GM18517 (cell line): ENCODE measurements around the gene TSPAN11.
"Not testable (repeated sequence)": the region's sequence is repeated elsewhere in the genome, so short reads cannot be mapped to it uniquely, and the experiment has no call there.

Source experiments
- ATAC-seq: cut with Tn5 transposase; IDR thresholded peaks from one replicate; pipeline ENCODE4 v1.9.1; 2021; ENCODE audit warnings: mild to moderate bottlenecking, moderate library complexity; ENCODE audit not compliant: unreplicated experiment

Gene TSPAN11

GRCh38 chr12:31017535-31017934 is 91.0 kb downstream of the TSPAN11 start:
- no peak for ATAC-seq

DNA sequence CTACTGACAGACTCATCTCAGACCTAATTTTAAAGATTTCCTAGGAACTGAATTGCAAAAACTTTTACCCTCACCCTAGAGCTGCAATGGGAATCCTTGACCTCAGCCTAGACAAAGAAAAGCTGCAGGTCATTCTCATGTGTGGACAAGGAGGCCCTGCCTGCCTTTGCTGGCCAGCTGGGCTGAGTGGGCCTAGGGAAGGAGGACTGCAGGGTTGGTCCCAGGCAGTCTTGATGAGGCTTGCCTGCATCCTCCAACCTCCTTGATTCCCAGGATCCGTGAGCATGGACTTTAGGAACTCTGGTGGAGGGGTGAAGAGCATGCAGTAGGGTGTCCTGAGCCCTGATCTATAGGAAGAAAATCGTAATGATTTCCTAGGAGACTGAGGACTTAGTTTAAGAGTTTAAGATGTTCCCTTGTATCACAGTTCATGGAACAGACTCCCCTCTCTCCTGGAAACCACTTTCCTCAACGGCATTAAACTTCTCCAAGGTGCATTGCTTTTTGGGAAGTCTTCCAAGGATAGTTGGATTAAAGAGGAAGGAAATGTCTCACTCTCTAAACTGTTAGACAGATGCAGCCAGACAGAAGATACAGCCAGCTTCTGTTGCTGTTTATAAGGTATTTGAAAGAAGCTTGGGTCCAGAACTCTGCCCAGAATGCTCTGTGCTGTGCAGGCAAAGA is 91.7 kb downstream of the TSPAN11 start:
- no peak for ATAC-seq

DNA sequence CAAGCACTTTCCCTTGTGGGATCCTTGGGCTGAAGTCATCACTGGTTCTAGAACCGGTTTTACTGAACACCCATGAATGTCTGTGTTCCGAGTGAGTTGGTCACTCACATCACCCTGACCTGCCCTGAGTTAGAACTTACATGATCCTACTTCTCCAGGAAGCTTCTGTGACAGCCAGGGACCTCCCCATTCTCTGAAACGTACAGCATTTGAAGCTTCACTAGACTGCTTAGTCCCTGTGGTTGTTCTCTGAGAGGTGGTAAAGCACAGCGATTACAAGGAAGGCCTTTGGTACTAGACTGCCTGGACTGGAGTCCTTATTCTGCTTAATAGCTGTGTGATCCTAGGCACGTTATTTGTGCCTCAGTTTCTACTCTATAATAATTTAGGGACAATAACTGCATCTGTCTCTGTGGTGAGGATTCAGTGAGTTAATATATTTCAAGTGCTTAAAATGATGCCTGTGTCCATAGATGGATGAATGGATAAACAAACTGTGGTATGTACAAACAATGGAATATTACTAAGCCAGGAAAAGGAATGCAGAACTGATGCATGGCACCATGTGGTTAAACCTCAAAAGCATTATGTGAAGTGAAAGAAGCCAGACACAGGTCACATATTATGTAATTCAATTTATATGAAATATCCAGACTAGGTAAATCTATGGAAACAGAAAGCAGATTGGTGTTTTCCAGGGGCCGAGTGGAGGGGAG is 92.4 kb downstream of the TSPAN11 start:
- ATAC-seq: no peak

- no peak for ATAC-seq
These were observed 93.0 kb downstream of the TSPAN11 start for GRCh38 chr12:31019561-31019960.

DNA sequence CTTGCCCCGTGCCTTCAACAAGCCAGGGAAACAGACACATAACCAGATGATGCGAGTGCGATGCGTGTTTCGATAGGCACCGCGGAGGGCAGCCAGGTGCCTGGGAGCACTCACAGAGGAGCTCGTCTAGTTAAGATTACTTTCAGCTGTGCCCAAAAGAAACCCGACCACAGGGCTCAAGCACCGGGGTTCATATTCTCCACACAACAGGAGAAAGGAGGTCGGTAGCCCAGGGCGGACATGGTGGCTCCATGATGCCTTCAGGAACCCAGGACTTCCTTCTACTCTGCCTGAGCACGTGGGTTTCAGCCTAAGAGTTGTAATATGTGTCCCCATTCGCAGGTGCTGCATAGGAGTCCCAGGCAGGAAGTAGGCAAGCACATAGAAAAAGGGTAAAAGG is 93.4 kb downstream of the TSPAN11 start:
- ATAC-seq: no peak

DNA sequence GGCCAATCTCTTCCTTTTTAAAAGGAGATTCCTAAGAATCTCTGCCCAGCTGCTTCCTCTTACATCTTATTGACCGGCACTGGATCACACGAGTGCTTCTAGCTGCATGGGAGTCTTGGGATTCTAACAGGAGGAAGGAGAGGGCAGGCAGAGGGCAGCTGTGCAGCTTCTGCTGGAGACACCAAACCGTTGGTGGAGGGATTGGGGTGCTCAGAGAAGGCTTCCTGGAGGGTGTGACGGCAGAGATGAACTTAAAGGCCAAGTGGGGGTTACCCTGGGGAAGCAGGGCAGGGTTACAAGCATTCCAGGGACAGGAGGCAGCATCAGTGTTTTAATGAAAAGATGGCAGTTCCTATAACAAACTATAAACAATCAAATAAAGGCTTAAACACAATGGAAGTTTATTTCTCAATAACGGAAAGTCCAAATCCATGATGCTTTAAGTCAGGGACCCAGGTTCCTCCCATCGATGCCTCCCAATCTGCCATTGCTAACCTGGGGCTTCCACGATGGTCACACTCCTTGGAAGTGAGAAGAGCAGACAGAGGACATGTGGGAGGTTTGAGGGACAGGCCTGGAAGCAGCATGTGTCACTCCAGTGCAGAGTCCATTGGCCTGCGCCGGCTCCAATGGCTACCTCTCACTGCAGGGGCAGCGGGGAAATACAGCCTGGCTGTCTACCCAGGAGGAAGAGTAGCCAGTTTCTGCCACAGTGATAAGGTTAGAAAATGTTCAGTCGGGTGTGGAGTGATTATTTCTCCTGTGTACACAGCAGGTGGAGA is 94.0 kb downstream of the TSPAN11 start:
- ATAC-seq: no peak

GRCh38 chr12:31021181-31021580 is 94.6 kb downstream of the TSPAN11 start:
- ATAC-seq: no peak

GRCh38 chr12:31021809-31022494 is 95.4 kb downstream of the TSPAN11 start:
- no peak for ATAC-seq

DNA sequence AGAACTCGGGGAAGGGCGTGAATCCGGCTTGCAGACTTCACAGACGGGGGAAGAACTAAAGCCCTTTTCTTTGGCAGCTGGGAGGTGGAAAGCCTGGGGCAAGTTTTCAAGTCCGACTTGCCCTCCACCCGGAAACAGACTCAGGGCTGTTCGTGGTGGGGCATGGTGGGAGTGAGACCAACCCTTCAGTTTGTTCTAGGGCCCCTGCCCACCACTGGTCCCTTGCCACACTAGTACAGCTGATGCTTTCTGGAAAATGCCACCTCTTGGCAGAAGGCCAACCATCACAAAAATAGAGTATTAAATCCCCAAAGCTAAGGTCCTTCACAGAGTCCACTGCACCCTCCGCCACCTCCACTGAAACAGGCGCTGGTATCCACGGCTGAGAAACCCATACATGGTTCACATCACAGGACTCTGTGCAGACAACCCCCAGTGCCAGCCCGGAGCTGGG is 96.8 kb downstream of the TSPAN11 start:
- no peak for ATAC-seq

DNA sequence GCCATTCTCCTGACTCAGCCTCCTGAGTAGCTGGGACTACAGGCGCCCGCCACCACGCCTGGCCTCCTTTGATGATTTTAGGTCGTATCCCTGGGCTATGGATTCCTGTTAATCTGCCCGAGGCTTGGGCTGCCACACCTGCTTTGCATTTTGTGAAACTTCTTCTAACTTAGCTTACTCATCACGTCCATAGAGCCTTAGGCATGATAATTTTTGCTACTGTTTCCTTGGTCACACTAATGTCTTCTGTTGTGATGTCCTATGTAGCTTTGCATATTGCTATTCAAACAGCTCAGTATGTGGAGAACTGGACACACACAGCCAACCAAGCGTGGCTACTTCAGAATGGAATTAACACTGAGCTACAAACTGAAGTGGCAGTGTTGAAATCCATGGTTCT is 99.7 kb downstream of the TSPAN11 start:
- ATAC-seq: no peak

DNA sequence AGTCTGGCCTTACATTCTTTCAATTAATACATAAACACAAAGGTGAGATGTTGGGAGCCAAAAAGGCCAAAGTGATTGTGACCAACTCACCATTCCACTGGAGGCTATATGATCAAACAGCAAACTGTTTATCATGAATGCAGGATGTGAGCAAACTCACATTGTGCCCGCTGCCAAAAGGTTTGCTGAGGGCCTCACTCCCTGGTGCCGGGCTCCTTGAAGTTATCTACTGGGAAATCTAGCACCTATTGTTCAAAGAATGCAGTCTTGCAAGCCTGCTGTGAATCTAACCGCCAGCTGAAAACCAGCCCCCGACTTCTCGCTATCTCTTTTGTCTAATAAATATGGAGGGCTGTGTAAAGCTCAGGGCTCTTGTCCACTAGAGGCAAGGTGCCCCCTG is 100.5 kb downstream of the TSPAN11 start:
- not testable (repeated sequence) for ATAC-seq

DNA sequence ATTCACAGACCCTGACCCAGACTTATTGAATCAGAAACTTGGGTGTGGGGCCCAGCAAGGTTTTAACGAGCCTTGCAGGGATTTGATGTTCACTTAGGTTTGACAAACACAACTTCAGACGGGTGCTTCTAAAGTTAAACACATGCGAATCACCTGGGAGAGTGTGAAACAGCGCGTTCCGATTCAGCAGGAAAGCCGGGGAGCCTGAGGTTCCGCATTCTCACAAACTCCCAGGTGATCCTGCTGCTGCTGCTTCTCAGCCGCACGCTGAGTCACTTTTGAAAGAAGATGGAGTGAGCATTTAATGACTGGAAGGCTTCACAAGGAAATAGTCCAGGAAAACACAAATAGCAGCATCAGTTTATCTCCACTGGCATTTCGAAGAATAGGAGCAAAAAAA is 102.9 kb downstream of the TSPAN11 start:
- no peak for ATAC-seq

DNA sequence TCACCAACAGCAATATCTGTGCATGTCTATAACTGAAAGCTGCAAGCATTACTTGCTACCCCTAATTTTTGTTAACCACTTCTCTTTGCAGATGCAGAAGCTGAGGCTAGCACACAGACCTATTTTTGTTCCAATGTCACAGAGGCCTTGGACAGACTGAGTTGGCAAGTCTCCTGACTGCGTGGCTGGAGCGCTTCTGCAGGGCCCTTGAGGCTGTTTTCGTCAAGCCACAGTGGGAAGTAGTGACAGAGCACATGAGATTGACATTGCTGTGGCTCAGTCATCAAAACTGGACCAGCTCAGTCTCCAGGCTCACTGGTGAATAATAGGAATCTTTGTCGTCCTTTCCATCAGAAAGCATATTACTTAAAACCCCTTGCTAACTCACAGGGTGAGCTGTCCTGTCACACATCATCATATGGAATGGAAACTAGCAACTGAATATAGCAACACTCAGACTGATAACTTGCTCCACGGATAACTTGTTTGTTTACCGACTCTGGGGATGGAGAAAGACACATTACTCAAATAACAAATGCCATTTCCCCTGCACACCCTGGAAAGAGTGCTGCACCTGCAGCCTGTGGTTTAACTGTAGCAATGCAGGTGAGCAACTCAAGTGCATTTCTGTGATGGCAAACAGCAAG is 103.5 kb downstream of the TSPAN11 start:
- no peak for ATAC-seq

DNA sequence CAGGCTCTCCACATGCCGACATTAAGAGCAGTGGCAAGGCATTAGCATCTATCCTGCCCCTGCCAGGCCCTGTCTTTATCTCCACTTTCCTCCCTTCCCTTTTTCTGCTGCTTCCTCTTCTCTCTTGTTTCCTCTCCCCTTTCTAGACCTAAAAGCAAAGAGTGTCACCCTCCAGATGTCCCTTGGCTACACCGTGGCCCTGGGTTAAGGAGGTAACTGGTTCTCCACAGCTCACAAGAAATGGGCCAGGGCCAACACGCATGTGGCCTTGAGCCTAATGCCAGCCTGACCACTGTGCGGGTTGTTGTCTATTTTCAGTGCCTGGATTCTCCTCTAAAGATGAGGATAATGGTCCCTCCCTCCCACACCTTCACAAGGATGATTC is 105.4 kb downstream of the TSPAN11 start:
- no peak for ATAC-seq

GRCh38 chr12:31033146-31033545 is 106.6 kb downstream of the TSPAN11 start:
- no peak for ATAC-seq

GRCh38 chr12:31033681-31034080 is 107.1 kb downstream of the TSPAN11 start:
- no peak for ATAC-seq

DNA sequence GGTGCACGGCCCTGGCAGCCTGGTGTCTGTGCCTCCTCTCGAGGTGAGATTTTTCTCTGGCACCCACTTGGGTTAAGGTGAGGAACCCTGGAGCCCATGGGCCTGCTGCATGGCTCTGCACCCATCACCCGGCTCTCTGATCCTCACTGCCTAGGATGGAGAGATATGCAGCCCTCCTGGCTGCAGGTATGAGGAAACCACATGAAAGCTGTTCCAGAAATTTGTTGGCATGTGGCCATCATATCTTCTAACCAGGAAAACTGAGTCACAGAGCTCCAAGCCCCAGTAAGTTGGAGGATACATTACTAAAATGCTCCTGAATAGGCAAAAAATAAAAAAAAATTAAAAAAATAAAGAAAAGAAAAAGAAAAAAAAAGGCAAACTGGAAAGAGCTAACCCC is 107.8 kb downstream of the TSPAN11 start:
- no peak for ATAC-seq

DNA sequence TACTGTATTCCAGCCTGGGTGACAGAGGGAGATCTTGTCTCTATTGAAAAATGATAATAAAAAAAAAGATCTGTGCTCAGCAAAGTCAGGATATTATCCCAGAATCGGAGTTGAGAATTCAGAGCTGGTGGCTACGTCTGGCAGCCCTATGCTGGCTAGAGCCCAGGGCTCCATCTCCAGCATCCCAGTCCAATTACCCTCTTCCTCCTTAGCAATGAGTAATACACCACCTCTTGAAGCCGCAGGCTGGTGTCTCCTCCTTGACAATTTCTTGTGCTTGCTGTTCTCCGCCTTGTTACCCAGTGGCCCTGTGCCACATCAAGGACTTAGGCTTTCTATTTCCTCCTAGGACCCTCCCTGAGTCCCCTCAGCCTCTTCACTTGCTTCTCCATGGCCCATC is 108.7 kb downstream of the TSPAN11 start:
- ATAC-seq: no peak

- no peak for ATAC-seq
These were observed 109.6 kb downstream of the TSPAN11 start for GRCh38 chr12:31035967-31036665.

GRCh38 chr12:31037028-31037427 is 110.5 kb downstream of the TSPAN11 start:
- ATAC-seq: no peak
